ENCODE data around the gene DUSP14.
"Not testable (repeated sequence)": the region's sequence is repeated elsewhere in the genome, so short reads cannot be mapped to it uniquely, and the experiment has no call there.

Gene DUSP14

GRCh38 chr17:37503148-37503547, 13.5 kb downstream of the DUSP14 start:
- no peaks in the 10 kb centered on the region; the same call in 1 of the 2 replicates for H3K4me1 ChIP-seq (ENCODE audit: insufficient read depth, low read length)
- no peaks in the 10 kb centered on the region for H3K27me3 ChIP-seq (ENCODE audit: insufficient read depth, low read length)
- H3K27ac ChIP-seq (ENCODE audit: low read length), result no peak overlapping the region
- H3K9ac ChIP-seq (ENCODE audit: low read depth, low read length), result no peak overlapping the region
- no peaks in the 10 kb centered on the region for H3K36me3 ChIP-seq (ENCODE audit: insufficient read depth, low read depth, low read length)
- H3K9me3 ChIP-seq (ENCODE audit: insufficient read depth, low read depth, low read length), result no peaks in the 10 kb centered on the region
- H3K4me3 ChIP-seq (ENCODE audit: low read length), result no peak overlapping the region

GRCh38 chr17:37505333-37505732, 15.6 kb downstream of the DUSP14 start:
- H3K36me3 ChIP-seq (ENCODE audit: insufficient read depth, low read depth, low read length), result no peaks in the 10 kb centered on the region
- no peaks in the 10 kb centered on the region; the same call in 1 of the 2 replicates for H3K4me1 ChIP-seq (ENCODE audit: insufficient read depth, low read length)
- no peak overlapping the region for H3K4me3 ChIP-seq (ENCODE audit: low read length)
- no peak overlapping the region for H3K27ac ChIP-seq (ENCODE audit: low read length)
- no peak overlapping the region for H3K9ac ChIP-seq (ENCODE audit: low read depth, low read length)
- no peaks in the 10 kb centered on the region for H3K9me3 ChIP-seq (ENCODE audit: insufficient read depth, low read depth, low read length)
- H3K27me3 ChIP-seq (ENCODE audit: insufficient read depth, low read length), result no peaks in the 10 kb centered on the region

- Histone ChIP-seq H3K27me3 (ENCODE audit: insufficient read depth, low read length) (no peaks in the 10 kb centered on the region), H3K36me3 (ENCODE audit: insufficient read depth, low read depth, low read length) (no peaks in the 10 kb centered on the region), H3K4me3 (ENCODE audit: low read length) (no peak overlapping the region), H3K4me1 (ENCODE audit: insufficient read depth, low read length) (no peaks in the 10 kb centered on the region; the same call in 1 of the 2 replicates), H3K9ac (ENCODE audit: low read depth, low read length) (no peak overlapping the region), H3K27ac (ENCODE audit: low read length) (no peak overlapping the region), H3K9me3 (ENCODE audit: insufficient read depth, low read depth, low read length) (no peaks in the 10 kb centered on the region)
These were observed 17.0 kb downstream of the DUSP14 start for GRCh38 chr17:37506678-37507077.

GRCh38 chr17:37507111-37507510, 17.4 kb downstream of the DUSP14 start:
- Histone ChIP-seq H3K27ac (ENCODE audit: low read length) (no peak overlapping the region), H3K9ac (ENCODE audit: low read depth, low read length) (no peak overlapping the region), H3K36me3 (ENCODE audit: insufficient read depth, low read depth, low read length) (peaks cover 2% of the 10 kb centered on the region), H3K4me1 (ENCODE audit: insufficient read depth, low read length) (no peaks in the 10 kb centered on the region; the same call in 1 of the 2 replicates), H3K27me3 (ENCODE audit: insufficient read depth, low read length) (no peaks in the 10 kb centered on the region), H3K9me3 (ENCODE audit: insufficient read depth, low read depth, low read length) (no peaks in the 10 kb centered on the region), H3K4me3 (ENCODE audit: low read length) (no peak overlapping the region)

GRCh38 chr17:37510056-37510455, 20.4 kb downstream of the DUSP14 start:
- H3K9ac ChIP-seq (ENCODE audit: low read depth, low read length), result no peak overlapping the region; the same call in 1 of the 2 replicates
- no peak overlapping the region for H3K4me3 ChIP-seq (ENCODE audit: low read length)
- H3K9me3 ChIP-seq (ENCODE audit: insufficient read depth, low read depth, low read length), result no peaks in the 10 kb centered on the region
- H3K27ac ChIP-seq (ENCODE audit: low read length), result no peak overlapping the region
- no peaks in the 10 kb centered on the region; the same call in 1 of the 2 replicates for H3K4me1 ChIP-seq (ENCODE audit: insufficient read depth, low read length)
- peaks cover 23% of the 10 kb centered on the region for H3K36me3 ChIP-seq (ENCODE audit: insufficient read depth, low read depth, low read length)
- no peaks in the 10 kb centered on the region for H3K27me3 ChIP-seq (ENCODE audit: insufficient read depth, low read length)

GRCh38 chr17:37511642-37512041, 22.0 kb downstream of the DUSP14 start:
- H3K27ac ChIP-seq (ENCODE audit: low read length); H3K4me1 ChIP-seq (ENCODE audit: insufficient read depth, low read length); H3K9me3 ChIP-seq (ENCODE audit: insufficient read depth, low read depth, low read length); H3K4me3 ChIP-seq (ENCODE audit: low read length); H3K9ac ChIP-seq (ENCODE audit: low read depth, low read length); H3K27me3 ChIP-seq (ENCODE audit: insufficient read depth, low read length): not testable (repeated sequence)
- peaks cover 23% of the 10 kb centered on the region for H3K36me3 ChIP-seq (ENCODE audit: insufficient read depth, low read depth, low read length)

- H3K36me3 ChIP-seq (ENCODE audit: insufficient read depth, low read depth, low read length), result peaks cover 28% of the 10 kb centered on the region
- H3K4me1 ChIP-seq (ENCODE audit: insufficient read depth, low read length), result no peaks in the 10 kb centered on the region
- no peak overlapping the region for H3K9ac ChIP-seq (ENCODE audit: low read depth, low read length)
- H3K9me3 ChIP-seq (ENCODE audit: insufficient read depth, low read depth, low read length), result no peaks in the 10 kb centered on the region
- H3K27ac ChIP-seq (ENCODE audit: low read length), result no peak overlapping the region
- H3K4me3 ChIP-seq (ENCODE audit: low read length), result no peak overlapping the region
- H3K27me3 ChIP-seq (ENCODE audit: insufficient read depth, low read length), result no peaks in the 10 kb centered on the region
These were observed 22.9 kb downstream of the DUSP14 start for GRCh38 chr17:37512442-37513068.

GRCh38 chr17:37513711-37514110, 24.0 kb downstream of the DUSP14 start:
- no peak overlapping the region for H3K4me3 ChIP-seq (ENCODE audit: low read length)
- H3K27ac ChIP-seq (ENCODE audit: low read length), result no peak overlapping the region
- peaks cover 39% of the 10 kb centered on the region for H3K36me3 ChIP-seq (ENCODE audit: insufficient read depth, low read depth, low read length)
- H3K9ac ChIP-seq (ENCODE audit: low read depth, low read length), result no peak overlapping the region
- H3K4me1 ChIP-seq (ENCODE audit: insufficient read depth, low read length), result no peaks in the 10 kb centered on the region
- H3K27me3 ChIP-seq (ENCODE audit: insufficient read depth, low read length), result no peaks in the 10 kb centered on the region
- H3K9me3 ChIP-seq (ENCODE audit: insufficient read depth, low read depth, low read length), result no peaks in the 10 kb centered on the region

- no peak overlapping the region for H3K4me3 ChIP-seq (ENCODE audit: low read length)
- no peaks in the 10 kb centered on the region for H3K4me1 ChIP-seq (ENCODE audit: insufficient read depth, low read length)
- no peak overlapping the region for H3K27ac ChIP-seq (ENCODE audit: low read length)
- no peaks in the 10 kb centered on the region for H3K27me3 ChIP-seq (ENCODE audit: insufficient read depth, low read length)
- no peaks in the 10 kb centered on the region for H3K9me3 ChIP-seq (ENCODE audit: insufficient read depth, low read depth, low read length)
- no peak overlapping the region for H3K9ac ChIP-seq (ENCODE audit: low read depth, low read length)
- H3K36me3 ChIP-seq (ENCODE audit: insufficient read depth, low read depth, low read length), result peaks cover 52% of the 10 kb centered on the region
These were observed 26.5 kb downstream of the DUSP14 start for GRCh38 chr17:37516127-37516571.

GRCh38 chr17:37517881-37518280, 28.2 kb downstream of the DUSP14 start:
- no peaks in the 10 kb centered on the region for H3K4me1 ChIP-seq (ENCODE audit: insufficient read depth, low read length)
- H3K36me3 ChIP-seq (ENCODE audit: insufficient read depth, low read depth, low read length), result peaks cover 42% of the 10 kb centered on the region
- H3K4me3 ChIP-seq (ENCODE audit: low read length), result no peak overlapping the region
- no peak overlapping the region for H3K9ac ChIP-seq (ENCODE audit: low read depth, low read length)
- H3K9me3 ChIP-seq (ENCODE audit: insufficient read depth, low read depth, low read length), result no peaks in the 10 kb centered on the region
- H3K27me3 ChIP-seq (ENCODE audit: insufficient read depth, low read length), result no peaks in the 10 kb centered on the region
- no peak overlapping the region for H3K27ac ChIP-seq (ENCODE audit: low read length)

GRCh38 chr17:37518826-37519225, 29.1 kb downstream of the DUSP14 start:
- H3K27ac ChIP-seq (ENCODE audit: low read length), result no peak overlapping the region
- no peaks in the 10 kb centered on the region for H3K4me1 ChIP-seq (ENCODE audit: insufficient read depth, low read length)
- H3K9me3 ChIP-seq (ENCODE audit: insufficient read depth, low read depth, low read length), result no peaks in the 10 kb centered on the region
- no peaks in the 10 kb centered on the region for H3K27me3 ChIP-seq (ENCODE audit: insufficient read depth, low read length)
- H3K36me3 ChIP-seq (ENCODE audit: insufficient read depth, low read depth, low read length), result peaks cover 39% of the 10 kb centered on the region
- no peak overlapping the region for H3K4me3 ChIP-seq (ENCODE audit: low read length)
- H3K9ac ChIP-seq (ENCODE audit: low read depth, low read length), result no peak overlapping the region

GRCh38 chr17:37519251-37519985, 29.7 kb downstream of the DUSP14 start:
- Histone ChIP-seq H3K9ac (ENCODE audit: low read depth, low read length) (no peak overlapping the region), H3K4me1 (ENCODE audit: insufficient read depth, low read length) (no peaks in the 10 kb centered on the region), H3K4me3 (ENCODE audit: low read length) (no peak overlapping the region), H3K36me3 (ENCODE audit: insufficient read depth, low read depth, low read length) (peaks cover 41% of the 10 kb centered on the region), H3K27ac (ENCODE audit: low read length) (no peak overlapping the region), H3K9me3 (ENCODE audit: insufficient read depth, low read depth, low read length) (no peaks in the 10 kb centered on the region), H3K27me3 (ENCODE audit: insufficient read depth, low read length) (no peaks in the 10 kb centered on the region)
